Lung (tissue), 12 donors: ENCODE measurements around the gene KLF6. TPM values are rescaled to one million over a fixed set of nuclear protein-coding genes. Genes with fewer than 3 reads are reported as not detected.

Source experiments
- ATAC-seq: fragments of 200-7000 bp; cut with Tn5 transposase; one replicate; pipeline ENCODE4 v1.9.1; 2020; ENCODE audit warnings: moderate number of reproducible peaks; ENCODE audit not compliant: insufficient read depth, low FRiP score
- DNase-seq, 3 donors: peaks; one replicate each; pipeline ENCODE4 v3.0.0-alpha.2; 2013 to 2017
- H3K27ac ChIP-seq, 2 donors: one replicate each; pipeline ENCODE4 v1.5.1; 2013; ENCODE audit warnings: mild to moderate bottlenecking in 2 of 2, moderate library complexity in 2 of 2, control low read depth in 1 of 2, inconsistent platforms in 1 of 2, low read depth in 1 of 2, low read length in 1 of 2
- H3K27me3 ChIP-seq, 3 donors: one replicate each; pipeline ENCODE4 v1.5.1; 2013; ENCODE audit warnings: low read length in 2 of 3; ENCODE audit not compliant: control insufficient read depth in 3 of 3, insufficient read depth in 3 of 3
- H3K36me3 ChIP-seq, 4 donors: one replicate each; pipeline ENCODE4 v1.5.1; 2013; ENCODE audit warnings: low read length in 4 of 4, mild to moderate bottlenecking in 1 of 4, moderate library complexity in 1 of 4; ENCODE audit not compliant: control insufficient read depth in 4 of 4, insufficient read depth in 4 of 4
- H3K4me1 ChIP-seq, 5 donors: one replicate each; pipeline ENCODE4 v1.5.1; 2013; ENCODE audit warnings: low read length in 5 of 5, mild to moderate bottlenecking in 2 of 5, moderate library complexity in 1 of 5; ENCODE audit not compliant: control insufficient read depth in 5 of 5, insufficient read depth in 5 of 5
- H3K4me3 ChIP-seq: one replicate; pipeline ENCODE4 v1.5.1; 2013; ENCODE audit warnings: mild to moderate bottlenecking, control low read depth, moderate library complexity
- H3K9ac ChIP-seq, 2 donors: one replicate each; pipeline ENCODE4 v1.5.1; 2013; ENCODE audit warnings: low read length in 2 of 2, control low read depth in 1 of 2; ENCODE audit not compliant: insufficient read depth in 1 of 2
- H3K9me3 ChIP-seq, 4 donors: one replicate each; pipeline ENCODE4 v1.5.1; 2013; ENCODE audit warnings: low read length in 3 of 4, mild to moderate bottlenecking in 1 of 4, moderate library complexity in 1 of 4; ENCODE audit not compliant: control insufficient read depth in 4 of 4, insufficient read depth in 3 of 4
- WGBS, 2 donors: extraction: QIAGEN DNeasy Blood & Tissue Kit; methylation state at CpG; one replicate each; pipeline ENCODE4 v1.1.7; 2013; 5-methylcytosine and 5-hydroxymethylcytosine counted together
- polyA plus RNA-seq, 2 donors: library from polyadenylated mRNA; stranded (reverse); fragments of 200-250 nt; gene quantifications; one replicate each; pipeline ENCODE4 v1.2.1, GENCODE V29; 2013
- total RNA-seq, 2 donors: library from RNA; depleted of rRNA in 1 of 2; stranded (reverse); fragments of >200 nt in 1 of 2; gene quantifications; one replicate each; pipeline ENCODE4 v1.2.1, GENCODE V29; 2014 to 2021
- TF ChIP-seq, protein P1 (sequence below): IDR thresholded peaks from 2 replicates; pipeline ENCODE4 v1.5.1; 2012; ENCODE audit warnings: mild to moderate bottlenecking; ENCODE audit errors: control extremely low read depth, extremely low read depth
- donor health status: control.
- donor health status: control.
- donor health status: Bipolar disorder and iron deficiency.
- donor health status: healthy.
- donor health status: DM: yes; HTN: yes; CAD: no.

The KLF6 gene
- total and polyA plus RNA-seq, 4 donors = 45.6 to 264 (median 160) TPM

GRCh38 chr10:3807928-3808496 lies 23.0 kb upstream of the KLF6 start:
- H3K9me3 ChIP-seq = no peaks in the 10 kb centered on the region
- ATAC-seq = no peak
- no peak overlapping the region for H3K4me3 ChIP-seq
- DNase-seq = no peak
- TF ChIP-seq, protein P1, sequence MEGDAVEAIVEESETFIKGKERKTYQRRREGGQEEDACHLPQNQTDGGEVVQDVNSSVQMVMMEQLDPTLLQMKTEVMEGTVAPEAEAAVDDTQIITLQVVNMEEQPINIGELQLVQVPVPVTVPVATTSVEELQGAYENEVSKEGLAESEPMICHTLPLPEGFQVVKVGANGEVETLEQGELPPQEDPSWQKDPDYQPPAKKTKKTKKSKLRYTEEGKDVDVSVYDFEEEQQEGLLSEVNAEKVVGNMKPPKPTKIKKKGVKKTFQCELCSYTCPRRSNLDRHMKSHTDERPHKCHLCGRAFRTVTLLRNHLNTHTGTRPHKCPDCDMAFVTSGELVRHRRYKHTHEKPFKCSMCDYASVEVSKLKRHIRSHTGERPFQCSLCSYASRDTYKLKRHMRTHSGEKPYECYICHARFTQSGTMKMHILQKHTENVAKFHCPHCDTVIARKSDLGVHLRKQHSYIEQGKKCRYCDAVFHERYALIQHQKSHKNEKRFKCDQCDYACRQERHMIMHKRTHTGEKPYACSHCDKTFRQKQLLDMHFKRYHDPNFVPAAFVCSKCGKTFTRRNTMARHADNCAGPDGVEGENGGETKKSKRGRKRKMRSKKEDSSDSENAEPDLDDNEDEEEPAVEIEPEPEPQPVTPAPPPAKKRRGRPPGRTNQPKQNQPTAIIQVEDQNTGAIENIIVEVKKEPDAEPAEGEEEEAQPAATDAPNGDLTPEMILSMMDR = no peak
- H3K27me3 ChIP-seq = no peaks in the 10 kb centered on the region
- no peak overlapping the region for H3K9ac ChIP-seq
- H3K36me3 ChIP-seq = no peaks in the 10 kb centered on the region
- peaks cover 11 to 29% (median 25%) of the 10 kb centered on the region in 5 donors for H3K4me1 ChIP-seq
- peak overlapping the region; percentile 26 to 84 for H3K27ac ChIP-seq
- 63 to 67% methylated on average over 12 of the region's 12 CpGs for WGBS, 2 donors

GRCh38 chr10:3807211-3807927 lies 22.4 kb upstream of the KLF6 start:
- Histone ChIP-seq H3K36me3 (no peaks in the 10 kb centered on the region), H3K27ac (peak overlapping the region; percentile 84 to 93), H3K4me1 (peaks cover 11 to 31% (median 27%) of the 10 kb centered on the region in 5 donors), H3K9me3 (no peaks in the 10 kb centered on the region), H3K4me3 (no peak overlapping the region), H3K27me3 (no peaks in the 10 kb centered on the region), H3K9ac (no peak overlapping the region)
- ATAC-seq (no peak), DNase-seq (no peak)
- TF ChIP-seq, protein P1 = no peak
- 76% methylated on average over 15 of the region's 15 CpGs for WGBS, 2 donors

- ATAC-seq = peak; percentile 29
- H3K36me3 ChIP-seq = no peaks in the 10 kb centered on the region
- WGBS, 2 donors = 40 to 66% methylated on average over 5 of the region's 5 CpGs
- TF ChIP-seq, protein P1 = no peak
- peak overlapping the region; percentile 84 to 93 for H3K27ac ChIP-seq
- H3K27me3 ChIP-seq = no peaks in the 10 kb centered on the region
- no peak overlapping the region for H3K4me3 ChIP-seq
- no peak overlapping the region for H3K9ac ChIP-seq
- no peaks in the 10 kb centered on the region for H3K9me3 ChIP-seq
- H3K4me1 ChIP-seq = peaks cover 11 to 27% (median 25%) of the 10 kb centered on the region in 5 donors
- peak in 1 of 3 donors; percentile 33 for DNase-seq
These were observed 21.6 kb upstream of the KLF6 start for GRCh38 chr10:3806603-3807002.
